GM12878 (cell line): Measurements from ENCODE around the gene DDX46.

ENCODE experiments used
- CREB1 ChIP-seq: IDR thresholded peaks from 2 replicates; pipeline ENCODE4 v1.6.1; 2012; ENCODE audit warnings: low read depth, mild to moderate bottlenecking, inconsistent platforms
- CTCF ChIP-seq, 3 experiments: IDR thresholded peaks in 2 of 3; conservative IDR thresholded peaks in 1 of 3; 2 replicates each; pipeline ENCODE4 v1.5.1; 2011; ENCODE audit warnings: low read depth in 3 of 3, low read length in 3 of 3, mild to moderate bottlenecking in 3 of 3, control low read depth in 2 of 3, moderate library complexity in 2 of 3, inconsistent platforms in 1 of 3, mixed read lengths in 1 of 3; ENCODE audit not compliant: control insufficient read depth in 2 of 3, insufficient read depth in 1 of 3; ENCODE audit errors: extremely low read depth in 1 of 3
- POLR2A ChIP-seq: IDR thresholded peaks from 2 replicates; pipeline ENCODE4 v1.6.1; 2011; ENCODE audit warnings: low read depth, mild to moderate bottlenecking, low read length
- RCOR1 ChIP-seq: conservative IDR thresholded peaks from 2 replicates; pipeline ENCODE4 v1.6.1; 2012; ENCODE audit warnings: low read depth, low read length, improper control_type of control experiment
- USF2 ChIP-seq: IDR thresholded peaks from 2 replicates; pipeline ENCODE4 v1.6.1; 2011; ENCODE audit warnings: low read depth, low read length, improper control_type of control experiment, borderline replicate concordance
- ZBTB4 ChIP-seq: fragments of 450-650 bp; formaldehyde crosslinking; IDR thresholded peaks from 2 replicates; pipeline ENCODE4 v1.4.0; 2022; ENCODE audit warnings: mild to moderate bottlenecking, moderate library complexity

- TF ChIP-seq CTCF (IDR thresholded peaks at IDR 0.05 in 2 of 3, conservative IDR thresholded peaks at IDR 0.05 in 1 of 3; ENCODE audit: control insufficient read depth in 2 of 3, extremely low read depth in 1 of 3, insufficient read depth in 1 of 3, low read depth in 3 of 3, low read length in 3 of 3) (no peak), ZBTB4 (CRISPR knock-in tag) (no peak), POLR2A (no peak), USF2 (no peak), RCOR1 (no peak), CREB1 (no peak)
These were observed 26.5 kb downstream of the DDX46 start for GRCh38 chr5:134784946-134785620.
